ENCODE data around the gene EXO1. TPM values are rescaled to one million over a fixed set of nuclear protein-coding genes. Genes with fewer than 3 reads are reported as not detected.
"Not testable (repeated sequence)": the region's sequence is repeated elsewhere in the genome, so short reads cannot be mapped to it uniquely, and the experiment has no call there.

EXO1 gene
- total RNA-seq, 1 experiment from 2014 or later = 46.6 TPM

DNA sequence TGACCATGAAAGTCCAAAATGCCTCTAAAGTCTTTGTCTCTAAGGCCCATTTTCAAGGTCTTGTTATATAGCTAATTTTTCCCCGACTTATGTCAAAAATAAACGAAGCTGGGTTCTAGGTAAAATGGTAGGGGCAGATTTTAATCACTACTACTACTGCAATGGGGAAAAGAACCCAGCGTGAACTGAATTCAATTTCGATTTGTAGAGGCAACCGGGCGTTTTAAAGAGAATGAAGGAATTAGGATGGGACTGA, 536 bp upstream of the EXO1 start:
- ChIA-PET POLR2A (ENCODE audit: low non-redundant PET) (no interaction called here), CTCF (no interaction called here)
- H3K9me3 ChIP-seq (ENCODE audit: low read depth, low read length, poor library complexity, severe bottlenecking) = no peaks in the 10 kb centered on the region
- intact Hi-C loops (cut with micrococcal nuclease; ENCODE audit: unreplicated experiment) = loop anchor here (5.0 kb wide), 1 partner anchor 315 kb away; the partner anchor contains the start of gene KMO
- no TSS peak for BruUV-seq (replicated peaks)
- no peaks in the 10 kb centered on the region for H3K27me3 ChIP-seq (replicated peaks; ENCODE audit: insufficient read depth, low read depth, low read length, poor library complexity)
- peak overlapping the region; percentile 75 for H3K4me3 ChIP-seq (ENCODE audit: low read depth, low read length, poor library complexity, severe bottlenecking)
- H3K27ac ChIP-seq (ENCODE audit: low read depth, low read length, poor library complexity, severe bottlenecking) = peak overlapping the region; percentile 93
- no peaks in the 10 kb centered on the region for H3K4me1 ChIP-seq (ENCODE audit: insufficient read depth, low read length, poor library complexity, severe bottlenecking)
- TF ChIP-seq EZH2 (IDR thresholded peaks at IDR 0.05; ENCODE audit: borderline replicate concordance, low read depth, low read length, poor library complexity, severe bottlenecking) = no peak
- TF ChIP-seq, protein P1, sequence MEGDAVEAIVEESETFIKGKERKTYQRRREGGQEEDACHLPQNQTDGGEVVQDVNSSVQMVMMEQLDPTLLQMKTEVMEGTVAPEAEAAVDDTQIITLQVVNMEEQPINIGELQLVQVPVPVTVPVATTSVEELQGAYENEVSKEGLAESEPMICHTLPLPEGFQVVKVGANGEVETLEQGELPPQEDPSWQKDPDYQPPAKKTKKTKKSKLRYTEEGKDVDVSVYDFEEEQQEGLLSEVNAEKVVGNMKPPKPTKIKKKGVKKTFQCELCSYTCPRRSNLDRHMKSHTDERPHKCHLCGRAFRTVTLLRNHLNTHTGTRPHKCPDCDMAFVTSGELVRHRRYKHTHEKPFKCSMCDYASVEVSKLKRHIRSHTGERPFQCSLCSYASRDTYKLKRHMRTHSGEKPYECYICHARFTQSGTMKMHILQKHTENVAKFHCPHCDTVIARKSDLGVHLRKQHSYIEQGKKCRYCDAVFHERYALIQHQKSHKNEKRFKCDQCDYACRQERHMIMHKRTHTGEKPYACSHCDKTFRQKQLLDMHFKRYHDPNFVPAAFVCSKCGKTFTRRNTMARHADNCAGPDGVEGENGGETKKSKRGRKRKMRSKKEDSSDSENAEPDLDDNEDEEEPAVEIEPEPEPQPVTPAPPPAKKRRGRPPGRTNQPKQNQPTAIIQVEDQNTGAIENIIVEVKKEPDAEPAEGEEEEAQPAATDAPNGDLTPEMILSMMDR (conservative IDR thresholded peaks at IDR 0.05; ENCODE audit: low read depth, low read length) = no peak
- DNase-seq (ENCODE audit: low spot score) = no peak
- peaks cover 14% of the 10 kb centered on the region for H3K36me3 ChIP-seq (ENCODE audit: insufficient read depth, low read length, poor library complexity, severe bottlenecking)

GRCh38 chr1:241848686-241849344, 811 bp downstream of the EXO1 start:
- ChIA-PET CTCF (no interaction called here), POLR2A (ENCODE audit: low non-redundant PET) (no interaction called here)
- Histone ChIP-seq H3K9me3 (ENCODE audit: low read depth, low read length, poor library complexity, severe bottlenecking) (no peaks in the 10 kb centered on the region), H3K36me3 (ENCODE audit: insufficient read depth, low read length, poor library complexity, severe bottlenecking) (peaks cover 21% of the 10 kb centered on the region), H3K27me3 (replicated peaks; ENCODE audit: insufficient read depth, low read depth, low read length, poor library complexity) (no peaks in the 10 kb centered on the region), H3K4me3 (ENCODE audit: low read depth, low read length, poor library complexity, severe bottlenecking) (peak overlapping the region; percentile 75), H3K4me1 (ENCODE audit: insufficient read depth, low read length, poor library complexity, severe bottlenecking) (no peaks in the 10 kb centered on the region), H3K27ac (ENCODE audit: low read depth, low read length, poor library complexity, severe bottlenecking) (peak overlapping the region; percentile 93)
- BruUV-seq (replicated peaks) = TSS peak; percentile 61
- intact Hi-C loops (cut with micrococcal nuclease; ENCODE audit: unreplicated experiment) = loop anchor here (5.0 kb wide), 1 partner anchor 317 kb away; the partner anchor contains the start of gene KMO
- TF ChIP-seq, protein P1 (conservative IDR thresholded peaks at IDR 0.05; ENCODE audit: low read depth, low read length) = no peak
- TF ChIP-seq EZH2 (IDR thresholded peaks at IDR 0.05; ENCODE audit: borderline replicate concordance, low read depth, low read length, poor library complexity, severe bottlenecking) = no peak
- no peak for DNase-seq (ENCODE audit: low spot score)

GRCh38 chr1:241849345-241849695, 1.3 kb downstream of the EXO1 start:
- Histone ChIP-seq H3K27ac (ENCODE audit: low read depth, low read length, poor library complexity, severe bottlenecking) (no peak overlapping the region), H3K4me1 (ENCODE audit: insufficient read depth, low read length, poor library complexity, severe bottlenecking) (no peaks in the 10 kb centered on the region), H3K4me3 (ENCODE audit: low read depth, low read length, poor library complexity, severe bottlenecking) (peak overlapping the region; percentile 75), H3K27me3 (replicated peaks; ENCODE audit: insufficient read depth, low read depth, low read length, poor library complexity) (no peaks in the 10 kb centered on the region), H3K9me3 (ENCODE audit: low read depth, low read length, poor library complexity, severe bottlenecking) (no peaks in the 10 kb centered on the region), H3K36me3 (ENCODE audit: insufficient read depth, low read length, poor library complexity, severe bottlenecking) (peaks cover 23% of the 10 kb centered on the region)
- TF ChIP-seq, protein P1 (conservative IDR thresholded peaks at IDR 0.05; ENCODE audit: low read depth, low read length) = no peak
- no peak for TF ChIP-seq EZH2 (IDR thresholded peaks at IDR 0.05; ENCODE audit: borderline replicate concordance, low read depth, low read length, poor library complexity, severe bottlenecking)
- ChIA-PET POLR2A (ENCODE audit: low non-redundant PET) (no interaction called here), CTCF (no interaction called here)
- DNase-seq (ENCODE audit: low spot score) = no peak
- no TSS peak for BruUV-seq (replicated peaks)
- intact Hi-C loops (cut with micrococcal nuclease; ENCODE audit: unreplicated experiment) = loop anchor here (5.0 kb wide), 1 partner anchor 317 kb away; the partner anchor contains the start of gene KMO

GRCh38 chr1:241855545-241856140, 7.6 kb downstream of the EXO1 start:
- peaks cover 53% of the 10 kb centered on the region for H3K36me3 ChIP-seq (ENCODE audit: insufficient read depth, low read length, poor library complexity, severe bottlenecking)
- intact Hi-C loops (cut with micrococcal nuclease; ENCODE audit: unreplicated experiment); H3K27ac ChIP-seq (ENCODE audit: low read depth, low read length, poor library complexity, severe bottlenecking); H3K4me1 ChIP-seq (ENCODE audit: insufficient read depth, low read length, poor library complexity, severe bottlenecking); BruUV-seq (replicated peaks); POLR2A ChIA-PET (ENCODE audit: low non-redundant PET); H3K9me3 ChIP-seq (ENCODE audit: low read depth, low read length, poor library complexity, severe bottlenecking); H3K27me3 ChIP-seq (replicated peaks; ENCODE audit: insufficient read depth, low read depth, low read length, poor library complexity); CTCF ChIA-PET; H3K4me3 ChIP-seq (ENCODE audit: low read depth, low read length, poor library complexity, severe bottlenecking); DNase-seq (ENCODE audit: low spot score): not testable (repeated sequence)
